Suprapubic skin (tissue), 4 donors: ENCODE data around the gene MGME1. TPM values are rescaled to one million over a fixed set of nuclear protein-coding genes. Genes with fewer than 3 reads are reported as not detected.

ENCODE experiments used
- DNase-seq, 2 donors: peaks; one replicate each; pipeline ENCODE4 v3.0.0-alpha.2; 2019; ENCODE audit warnings: low spot score in 2 of 2
- H3K27ac ChIP-seq: fragments of 200-600 bp; sonication (generic); one replicate; pipeline ENCODE4 v1.5.1; 2019
- H3K27me3 ChIP-seq: fragments of 200-600 bp; sonication (generic); one replicate; pipeline ENCODE4 v1.5.1; 2019
- H3K36me3 ChIP-seq: fragments of 200-600 bp; sonication (generic); one replicate; pipeline ENCODE4 v1.5.1; 2019
- H3K4me1 ChIP-seq: fragments of 200-600 bp; sonication (generic); one replicate; pipeline ENCODE4 v1.5.1; 2019
- H3K4me3 ChIP-seq: fragments of 200-600 bp; sonication (generic); one replicate; pipeline ENCODE4 v1.5.1; 2019; ENCODE audit warnings: mild to moderate bottlenecking
- H3K9me3 ChIP-seq: fragments of 200-600 bp; sonication (generic); one replicate; pipeline ENCODE4 v1.5.1; 2019
- EP300 ChIP-seq: sonication (generic); formaldehyde crosslinking; IDR thresholded peaks from one replicate; pipeline ENCODE4 v1.6.1; 2017; ENCODE audit warnings: antibody characterized with exemption
- POLR2A ChIP-seq, 2 donors: fragments of 450-650 bp; IDR thresholded peaks; one replicate each; pipeline ENCODE4 v1.6.1; 2017; ENCODE audit warnings: antibody characterized with exemption in 2 of 2, mild to moderate bottlenecking in 2 of 2, moderate library complexity in 2 of 2
- POLR2AphosphoS5 ChIP-seq, 3 donors: sonication (generic); formaldehyde crosslinking; IDR thresholded peaks; one replicate each; pipeline ENCODE4 v1.6.1; 2017; ENCODE audit warnings: antibody characterized with exemption in 3 of 3
- WGBS: methylation state at CpG from one replicate; pipeline ENCODE4 v1.1.5; 2018; 5-methylcytosine and 5-hydroxymethylcytosine counted together
- total RNA-seq, 4 donors: library from RNA; depleted of rRNA; stranded (reverse); fragments of >200 nt; gene quantifications; one replicate each; pipeline ENCODE4 v1.1.0, GENCODE V29; 2016
- TF ChIP-seq, protein P1 (sequence below), 2 donors: fragments of 200-600 bp in 1 of 2; fragments of 450-650 bp in 1 of 2; sonication (generic) in 1 of 2; IDR thresholded peaks; one replicate each; pipeline ENCODE4 v1.5.1; 2016 to 2019; ENCODE audit warnings: antibody characterized with exemption in 2 of 2, mild to moderate bottlenecking in 1 of 2, moderate library complexity in 1 of 2

The MGME1 gene
- total RNA-seq, 4 donors from 2014 or later = 30.2 to 68.1 (median 32.8) TPM

DNA sequence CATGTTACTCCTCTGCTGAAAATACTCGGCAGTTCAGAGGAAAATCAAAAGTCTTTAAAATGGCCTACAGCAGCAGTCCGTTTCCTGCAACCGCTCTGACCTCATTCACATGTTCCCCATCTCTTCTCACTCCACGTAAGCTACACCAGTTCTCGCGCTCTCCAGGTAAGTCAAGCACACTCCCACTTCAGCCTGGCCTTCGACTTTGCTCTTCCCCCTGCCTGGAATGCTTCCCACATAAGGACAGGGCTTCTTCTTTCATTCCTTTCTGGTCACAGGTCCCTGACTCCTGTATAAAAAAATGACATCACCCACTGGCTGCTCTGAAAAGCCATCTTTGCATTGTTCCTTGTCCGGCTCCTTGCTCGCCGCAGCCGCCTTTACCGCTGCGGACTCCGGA lies 42.7 kb downstream of the MGME1 start:
- TF ChIP-seq POLR2AphosphoS5 (IDR thresholded peaks at IDR 0.05) = no peak
- TF ChIP-seq, protein P1, sequence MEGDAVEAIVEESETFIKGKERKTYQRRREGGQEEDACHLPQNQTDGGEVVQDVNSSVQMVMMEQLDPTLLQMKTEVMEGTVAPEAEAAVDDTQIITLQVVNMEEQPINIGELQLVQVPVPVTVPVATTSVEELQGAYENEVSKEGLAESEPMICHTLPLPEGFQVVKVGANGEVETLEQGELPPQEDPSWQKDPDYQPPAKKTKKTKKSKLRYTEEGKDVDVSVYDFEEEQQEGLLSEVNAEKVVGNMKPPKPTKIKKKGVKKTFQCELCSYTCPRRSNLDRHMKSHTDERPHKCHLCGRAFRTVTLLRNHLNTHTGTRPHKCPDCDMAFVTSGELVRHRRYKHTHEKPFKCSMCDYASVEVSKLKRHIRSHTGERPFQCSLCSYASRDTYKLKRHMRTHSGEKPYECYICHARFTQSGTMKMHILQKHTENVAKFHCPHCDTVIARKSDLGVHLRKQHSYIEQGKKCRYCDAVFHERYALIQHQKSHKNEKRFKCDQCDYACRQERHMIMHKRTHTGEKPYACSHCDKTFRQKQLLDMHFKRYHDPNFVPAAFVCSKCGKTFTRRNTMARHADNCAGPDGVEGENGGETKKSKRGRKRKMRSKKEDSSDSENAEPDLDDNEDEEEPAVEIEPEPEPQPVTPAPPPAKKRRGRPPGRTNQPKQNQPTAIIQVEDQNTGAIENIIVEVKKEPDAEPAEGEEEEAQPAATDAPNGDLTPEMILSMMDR (IDR thresholded peaks at IDR 0.05) = no peak
- no peak for TF ChIP-seq EP300
- no peak for TF ChIP-seq POLR2A (IDR thresholded peaks at IDR 0.05)
- no peak overlapping the region for H3K4me3 ChIP-seq
- no peaks in the 10 kb centered on the region for H3K9me3 ChIP-seq
- H3K27ac ChIP-seq = no peak overlapping the region
- 92% methylated on average over 14 of the region's 14 CpGs for WGBS
- no peaks in the 10 kb centered on the region for H3K36me3 ChIP-seq
- H3K27me3 ChIP-seq = no peaks in the 10 kb centered on the region
- H3K4me1 ChIP-seq = peaks cover 4% of the 10 kb centered on the region
- no peak for DNase-seq

DNA sequence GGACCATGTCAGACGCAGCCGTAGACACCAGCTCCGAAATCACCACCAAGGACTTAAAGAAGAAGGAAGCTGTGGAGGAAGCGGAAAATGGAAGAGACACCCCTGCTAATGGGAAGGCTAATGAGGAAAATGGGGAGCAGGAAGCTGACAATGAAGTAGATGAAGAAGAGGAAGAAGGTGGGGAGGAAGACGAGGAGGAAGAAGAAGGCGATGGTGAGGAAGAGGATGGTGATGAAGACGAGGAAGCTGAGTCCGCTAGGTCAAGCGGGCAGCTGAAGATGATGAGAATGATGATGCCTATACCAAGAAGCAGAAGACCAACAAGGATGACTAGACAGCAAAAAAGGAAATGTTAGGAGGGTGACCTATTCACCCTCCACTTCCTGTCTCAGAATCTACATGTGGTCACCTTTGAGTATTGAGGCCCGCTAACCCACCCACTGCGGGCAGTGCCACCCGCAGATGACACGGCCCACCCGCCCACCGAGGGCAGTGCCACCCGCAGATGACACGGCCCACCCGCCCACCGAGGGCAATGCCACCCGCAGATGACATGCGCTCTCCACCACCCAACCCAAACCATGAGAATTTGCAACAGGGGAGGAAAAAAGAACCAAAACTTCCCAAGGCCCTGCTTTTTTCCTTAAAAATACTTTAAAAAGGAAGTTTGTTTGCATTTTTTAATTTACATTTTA lies 43.3 kb downstream of the MGME1 start:
- no peaks in the 10 kb centered on the region for H3K9me3 ChIP-seq
- H3K27me3 ChIP-seq = no peaks in the 10 kb centered on the region
- H3K36me3 ChIP-seq = no peaks in the 10 kb centered on the region
- no peak for DNase-seq
- TF ChIP-seq, protein P1 (IDR thresholded peaks at IDR 0.05) = no peak
- TF ChIP-seq EP300 = no peak
- TF ChIP-seq POLR2AphosphoS5 (IDR thresholded peaks at IDR 0.05) = no peak
- no peak for TF ChIP-seq POLR2A (IDR thresholded peaks at IDR 0.05)
- H3K27ac ChIP-seq = no peak overlapping the region
- H3K4me1 ChIP-seq = peaks cover 4% of the 10 kb centered on the region
- WGBS = 90% methylated on average over 21 of the region's 21 CpGs
- H3K4me3 ChIP-seq = no peak overlapping the region

DNA sequence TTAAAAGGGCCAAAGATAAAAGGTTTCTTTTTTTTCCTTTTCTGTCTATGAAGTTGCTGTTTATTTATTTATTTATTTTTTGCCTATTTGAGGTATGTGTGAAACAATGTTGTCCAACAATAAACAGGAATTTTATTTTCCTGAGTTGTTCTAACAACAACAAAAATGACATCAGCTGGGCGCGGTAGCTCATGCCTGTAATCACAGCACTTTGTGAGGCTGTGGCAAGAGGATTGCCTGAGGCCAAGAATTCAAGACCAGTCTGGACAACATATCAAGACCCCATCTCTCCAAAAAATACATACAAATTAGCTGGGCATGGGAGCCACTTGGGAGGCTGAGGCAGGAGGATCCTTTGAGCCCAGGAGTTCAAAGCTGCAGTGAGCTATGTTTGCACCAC lies 44.1 kb downstream of the MGME1 start:
- Histone ChIP-seq H3K4me1 (no peaks in the 10 kb centered on the region), H3K36me3 (no peaks in the 10 kb centered on the region)
- WGBS = 96% methylated on average over 2 of the region's 2 CpGs

DNA sequence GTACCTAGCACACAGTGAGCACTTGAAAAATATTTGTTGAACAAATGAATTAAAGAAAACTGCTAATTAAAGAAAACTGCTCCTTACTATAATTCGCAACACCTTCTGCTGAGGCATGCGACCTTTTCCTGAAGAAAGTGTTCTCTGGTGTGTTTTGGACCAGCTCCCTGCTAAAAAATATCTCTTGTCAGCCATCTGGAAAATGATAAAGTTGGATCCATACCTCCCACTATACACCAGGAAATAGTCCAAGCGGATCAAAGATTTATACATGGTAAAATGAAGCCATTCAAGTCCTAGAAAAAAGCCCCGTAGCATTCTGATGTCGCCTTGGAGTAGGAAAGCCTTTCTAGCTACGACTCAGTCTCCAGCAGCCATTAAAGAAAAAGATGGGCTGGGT lies 45.6 kb downstream of the MGME1 start:
- TF ChIP-seq EP300 (no peak), POLR2AphosphoS5 (IDR thresholded peaks at IDR 0.05) (no peak), POLR2A (IDR thresholded peaks at IDR 0.05) (no peak)
- TF ChIP-seq, protein P1 (IDR thresholded peaks at IDR 0.05) = no peak
- WGBS = 86% methylated on average over 6 of the region's 6 CpGs

More for the DNA sequence above, 44.1 kb downstream of the MGME1 start:
- Histone ChIP-seq H3K9me3 (no peaks in the 10 kb centered on the region), H3K27ac (no peak overlapping the region), H3K4me3 (no peak overlapping the region), H3K27me3 (no peaks in the 10 kb centered on the region)
- DNase-seq = no peak
- TF ChIP-seq, protein P1 (IDR thresholded peaks at IDR 0.05) = no peak
- TF ChIP-seq POLR2A (IDR thresholded peaks at IDR 0.05) = no peak
- TF ChIP-seq POLR2AphosphoS5 (IDR thresholded peaks at IDR 0.05) = no peak
- TF ChIP-seq EP300 = no peak

DNA sequence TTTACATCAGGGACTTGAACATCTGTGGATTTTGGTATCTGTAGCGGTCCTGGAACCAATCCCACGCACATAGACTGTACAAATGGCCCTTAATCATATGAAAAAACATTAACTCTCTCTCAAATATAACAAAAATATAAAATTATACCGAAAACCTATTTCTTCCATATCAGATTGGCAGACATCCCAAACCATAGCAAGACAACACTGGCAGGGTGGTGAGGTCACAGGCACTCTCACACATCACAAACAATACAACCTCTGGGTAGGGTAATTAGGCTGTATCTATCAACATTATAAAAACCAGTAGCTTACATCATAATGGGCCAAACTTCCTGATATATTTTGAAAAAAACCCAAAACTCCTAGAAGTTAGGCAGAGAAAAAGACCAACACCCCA lies 48.0 kb downstream of the MGME1 start:
- H3K27me3 ChIP-seq = no peaks in the 10 kb centered on the region
- 75% methylated on average over 3 of the region's 3 CpGs for WGBS
- no peak overlapping the region for H3K27ac ChIP-seq
- DNase-seq = no peak
- peaks cover 9% of the 10 kb centered on the region for H3K36me3 ChIP-seq
- no peak overlapping the region for H3K4me3 ChIP-seq
- TF ChIP-seq, protein P1 (IDR thresholded peaks at IDR 0.05) = no peak
- TF ChIP-seq POLR2AphosphoS5 (IDR thresholded peaks at IDR 0.05) = no peak
- TF ChIP-seq POLR2A (IDR thresholded peaks at IDR 0.05) = no peak
- no peak for TF ChIP-seq EP300
- no peaks in the 10 kb centered on the region for H3K4me1 ChIP-seq
- no peaks in the 10 kb centered on the region for H3K9me3 ChIP-seq

More for the DNA sequence above, 45.6 kb downstream of the MGME1 start:
- Histone ChIP-seq H3K4me1 (no peaks in the 10 kb centered on the region), H3K27ac (no peak overlapping the region), H3K27me3 (no peaks in the 10 kb centered on the region), H3K36me3 (no peaks in the 10 kb centered on the region), H3K9me3 (no peaks in the 10 kb centered on the region), H3K4me3 (no peak overlapping the region)
- DNase-seq = no peak
